AG04450 (cell line): ENCODE results near the gene BRD3OS. TPM values are rescaled to one million over a fixed set of nuclear protein-coding genes. Genes with fewer than 3 reads are reported as not detected.
A peak's percentile ranks its signal among the peaks of the same experiment; 100 is the strongest.

Experiments used
- CTCF ChIA-PET: fragments of 300-600, 350-600 bp; formaldehyde crosslinking; extraction: SDS; loops from one replicate; lab custom pipeline; 2022; ENCODE audit warnings: antibody characterized with exemption, inconsistent platforms; lab: Charles Lee
- POLR2A ChIA-PET: fragments of 350-600 bp; formaldehyde crosslinking; extraction: SDS; loops from one replicate; lab custom pipeline; 2021; ENCODE audit warnings: antibody characterized with exemption, inconsistent platforms; lab: Yijun Ruan, JAX
- DNase-seq: peaks from one replicate; pipeline ENCODE4 v3.0.0-alpha.2; 2011; ENCODE audit warnings: low read depth, low spot score
- H3K27ac ChIP-seq: one replicate; pipeline ENCODE4 v1.5.1; 2012; ENCODE audit warnings: low read depth, low read length, control low read depth
- H3K27me3 ChIP-seq: one replicate; pipeline ENCODE4 v1.6.0; 2012; ENCODE audit warnings: low read length; ENCODE audit not compliant: control insufficient read depth, insufficient read depth
- H3K4me3 ChIP-seq: 2 replicates; pipeline ENCODE4 v1.5.1; 2011; ENCODE audit warnings: mild to moderate bottlenecking, low read depth, low read length, control low read depth
- H3K9me3 ChIP-seq: 2 replicates; pipeline ENCODE4 v1.5.1; 2012; ENCODE audit warnings: low read length; ENCODE audit not compliant: control insufficient read depth, insufficient read depth
- polyA minus RNA-seq: library from RNA; depleted of rRNA, polyadenylated mRNA; stranded (reverse); fragments of >200 nt; gene quantifications from 2 replicates; pipeline ENCODE4 v1.2.3, GENCODE V29; 2011; rRNA and poly(A)+ RNA removed
- polyA plus RNA-seq: library from polyadenylated mRNA; depleted of rRNA; stranded (reverse); fragments of >200 nt; gene quantifications from 2 replicates; pipeline ENCODE4 v1.2.3, GENCODE V29; 2011; rRNA removed
- TF ChIP-seq, protein P1 (sequence below): IDR thresholded peaks from 2 replicates; pipeline ENCODE4 v1.5.1; 2011; ENCODE audit warnings: low read depth, low read length, control low read depth, inconsistent platforms

The BRD3OS gene, protein sequence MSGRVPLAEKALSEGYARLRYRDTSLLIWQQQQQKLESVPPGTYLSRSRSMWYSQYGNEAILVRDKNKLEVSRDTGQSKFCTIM
- polyA plus RNA-seq (20.2 and 20.3 TPM in 2 replicates), polyA minus RNA-seq (12.8 and 14.1 TPM in 2 replicates)

DNA sequence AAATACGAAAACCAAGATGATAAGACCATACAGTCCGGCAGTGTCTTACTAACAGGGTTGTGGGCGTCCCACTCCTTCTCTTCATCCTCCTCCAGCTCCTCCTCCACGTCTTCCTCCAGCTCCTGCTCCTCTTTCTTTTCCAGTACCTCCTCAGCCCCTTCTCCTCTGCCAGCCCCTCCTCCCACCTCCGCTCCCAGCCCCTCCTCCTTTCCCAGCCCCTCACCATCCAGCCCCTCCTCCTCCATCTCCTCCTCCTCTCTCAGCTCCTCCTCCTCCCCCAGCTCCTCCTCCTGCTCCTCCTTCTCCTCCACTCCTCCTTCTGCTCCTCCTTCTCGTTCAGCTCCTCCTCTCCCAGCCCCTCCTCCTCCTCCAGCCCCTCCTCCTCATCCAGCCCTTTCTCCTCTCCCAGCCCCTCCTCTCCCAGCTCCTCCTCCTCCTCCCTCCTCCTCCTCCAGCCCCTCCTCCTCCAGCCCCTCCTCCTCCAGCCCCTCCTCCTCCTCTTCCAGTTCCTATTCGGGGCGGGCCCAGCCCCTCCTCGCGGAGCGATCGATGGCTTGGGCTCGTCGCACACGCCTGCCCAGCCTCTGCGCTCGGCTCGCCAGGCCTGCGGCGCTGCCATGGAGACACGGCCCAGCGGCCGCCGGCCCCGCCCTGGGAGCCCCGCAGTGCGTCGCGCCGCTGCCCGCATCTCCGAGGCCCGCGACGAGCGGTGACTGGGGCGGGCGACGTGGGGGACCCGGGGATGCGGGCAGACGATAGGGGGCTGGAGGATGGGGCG, at the start of gene BRD3OS:
TSS of gene BRD3OS (plus strand) at position 654 of the 778 bp plus-strand sequence. CDS start 1,267 bp downstream, outside the sequence.
- Histone ChIP-seq H3K27ac (peak within 1 kb of the TSS; percentile 31), H3K9me3 (no peaks in the 10 kb centered on the region), H3K4me3 (peak within 1 kb of the TSS; percentile 90), H3K27me3 (no peaks in the 10 kb centered on the region)
- DNase-seq = peak; percentile 100
- POLR2A ChIA-PET = interaction anchor here (0.8 to 2.5 kb wide), 6 partner anchors 14 to 243 kb away, joined by 3 to 9 read pairs (median 5); partner anchors contain the start of gene WDR5
- CTCF ChIA-PET = interaction anchor here (0.6 to 3.2 kb wide), 7 partner anchors 27 to 242 kb away, joined by 3 to 20 read pairs (median 8); no protein-coding TSS in a partner anchor
- TF ChIP-seq, protein P1, sequence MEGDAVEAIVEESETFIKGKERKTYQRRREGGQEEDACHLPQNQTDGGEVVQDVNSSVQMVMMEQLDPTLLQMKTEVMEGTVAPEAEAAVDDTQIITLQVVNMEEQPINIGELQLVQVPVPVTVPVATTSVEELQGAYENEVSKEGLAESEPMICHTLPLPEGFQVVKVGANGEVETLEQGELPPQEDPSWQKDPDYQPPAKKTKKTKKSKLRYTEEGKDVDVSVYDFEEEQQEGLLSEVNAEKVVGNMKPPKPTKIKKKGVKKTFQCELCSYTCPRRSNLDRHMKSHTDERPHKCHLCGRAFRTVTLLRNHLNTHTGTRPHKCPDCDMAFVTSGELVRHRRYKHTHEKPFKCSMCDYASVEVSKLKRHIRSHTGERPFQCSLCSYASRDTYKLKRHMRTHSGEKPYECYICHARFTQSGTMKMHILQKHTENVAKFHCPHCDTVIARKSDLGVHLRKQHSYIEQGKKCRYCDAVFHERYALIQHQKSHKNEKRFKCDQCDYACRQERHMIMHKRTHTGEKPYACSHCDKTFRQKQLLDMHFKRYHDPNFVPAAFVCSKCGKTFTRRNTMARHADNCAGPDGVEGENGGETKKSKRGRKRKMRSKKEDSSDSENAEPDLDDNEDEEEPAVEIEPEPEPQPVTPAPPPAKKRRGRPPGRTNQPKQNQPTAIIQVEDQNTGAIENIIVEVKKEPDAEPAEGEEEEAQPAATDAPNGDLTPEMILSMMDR = no peak

DNA sequence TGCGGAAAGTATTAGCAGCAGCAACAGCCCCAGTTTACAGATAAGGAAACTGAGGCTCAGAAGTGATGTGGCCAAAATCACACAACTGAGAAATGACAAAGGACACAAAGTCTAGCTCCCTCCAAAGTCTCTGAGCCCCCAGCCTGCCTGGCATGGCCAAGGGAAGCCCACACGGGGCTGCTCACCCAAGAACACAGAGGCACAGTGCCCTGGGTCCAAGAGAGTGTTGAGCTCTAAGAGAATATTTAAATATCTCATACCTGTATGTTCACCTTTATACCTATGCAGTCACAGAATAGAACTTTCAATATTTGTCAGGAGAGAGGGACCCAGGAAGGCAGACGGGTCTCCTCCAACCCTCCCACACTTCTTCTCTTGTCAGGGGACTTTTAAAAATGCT, 49.8 kb upstream of the BRD3OS start:
- ChIA-PET CTCF (no interaction called here), POLR2A (no interaction called here)
- no peak for DNase-seq

DNA sequence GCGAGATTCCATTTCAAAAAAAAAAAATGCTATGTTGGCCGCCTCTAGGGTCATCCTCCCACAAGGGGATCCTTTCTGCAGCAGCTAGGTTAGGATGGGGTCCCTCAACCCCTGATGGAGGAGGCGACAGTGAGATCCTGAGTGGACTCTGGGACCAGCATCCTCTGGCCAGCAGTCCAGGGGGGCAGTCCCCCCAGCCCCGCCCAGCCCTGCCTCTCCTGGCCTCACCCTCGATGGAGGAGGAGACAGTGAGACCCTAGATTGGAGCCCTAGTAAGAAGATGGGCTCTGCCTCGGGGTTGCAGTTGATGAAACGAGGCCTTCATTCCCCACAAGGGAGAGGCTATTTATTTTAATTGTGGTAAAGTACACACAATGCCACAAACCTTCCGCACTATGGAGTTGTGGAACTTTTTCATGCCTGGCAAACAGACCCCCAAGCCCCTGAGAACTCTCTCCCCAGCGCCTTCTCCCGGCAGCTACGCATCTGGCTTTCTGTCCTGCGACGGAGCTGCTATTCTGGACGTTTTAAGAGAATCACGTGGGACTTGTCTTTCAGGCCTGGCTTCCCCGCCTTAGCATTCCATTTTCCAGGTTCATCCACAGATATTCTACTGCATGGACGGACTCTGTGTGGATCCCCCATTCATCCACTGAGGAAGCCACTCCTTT, 49.0 kb upstream of the BRD3OS start:
- CTCF ChIA-PET = no interaction called here
- Histone ChIP-seq H3K9me3 (no peaks in the 10 kb centered on the region; the same call in 1 of the 2 replicates), H3K27me3 (no peaks in the 10 kb centered on the region), H3K4me3 (no peak overlapping the region), H3K27ac (no peak overlapping the region)
- DNase-seq = no peak
- TF ChIP-seq, protein P1 = no peak
- POLR2A ChIA-PET = no interaction called here

More for the DNA sequence above, 49.8 kb upstream of the BRD3OS start:
- H3K27ac ChIP-seq = no peak overlapping the region
- H3K4me3 ChIP-seq = no peak overlapping the region
- TF ChIP-seq, protein P1 = no peak
- H3K27me3 ChIP-seq = no peaks in the 10 kb centered on the region
- no peaks in the 10 kb centered on the region; the same call in 1 of the 2 replicates for H3K9me3 ChIP-seq

DNA sequence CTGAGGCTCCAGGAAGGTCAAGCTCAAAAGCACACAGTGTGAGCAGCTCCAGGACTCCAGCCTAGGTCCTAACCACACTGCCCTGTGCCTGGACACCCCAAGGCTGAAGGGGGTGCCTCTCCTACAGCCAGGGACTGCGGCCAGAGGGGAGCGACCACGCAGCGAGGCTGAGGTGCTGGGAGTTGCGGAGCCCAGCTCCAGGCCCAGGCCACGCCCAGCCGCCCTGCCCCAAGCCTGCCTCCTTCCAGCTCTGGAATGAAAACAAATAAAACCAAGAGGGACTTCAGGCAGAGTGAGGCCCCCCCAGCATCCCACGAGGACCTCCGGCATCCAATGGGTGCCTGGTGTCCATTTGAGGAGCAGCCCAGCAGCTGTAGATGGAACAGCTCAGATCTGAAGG, 48.4 kb upstream of the BRD3OS start:
- no peaks in the 10 kb centered on the region for H3K27me3 ChIP-seq
- ChIA-PET POLR2A (no interaction called here), CTCF (no interaction called here)
- H3K27ac ChIP-seq = no peak overlapping the region
- TF ChIP-seq, protein P1 = no peak
- no peak for DNase-seq
- no peaks in the 10 kb centered on the region; the same call in 1 of the 2 replicates for H3K9me3 ChIP-seq
- no peak overlapping the region for H3K4me3 ChIP-seq
